ENCODE measurements around the gene BMP6.

DNA sequence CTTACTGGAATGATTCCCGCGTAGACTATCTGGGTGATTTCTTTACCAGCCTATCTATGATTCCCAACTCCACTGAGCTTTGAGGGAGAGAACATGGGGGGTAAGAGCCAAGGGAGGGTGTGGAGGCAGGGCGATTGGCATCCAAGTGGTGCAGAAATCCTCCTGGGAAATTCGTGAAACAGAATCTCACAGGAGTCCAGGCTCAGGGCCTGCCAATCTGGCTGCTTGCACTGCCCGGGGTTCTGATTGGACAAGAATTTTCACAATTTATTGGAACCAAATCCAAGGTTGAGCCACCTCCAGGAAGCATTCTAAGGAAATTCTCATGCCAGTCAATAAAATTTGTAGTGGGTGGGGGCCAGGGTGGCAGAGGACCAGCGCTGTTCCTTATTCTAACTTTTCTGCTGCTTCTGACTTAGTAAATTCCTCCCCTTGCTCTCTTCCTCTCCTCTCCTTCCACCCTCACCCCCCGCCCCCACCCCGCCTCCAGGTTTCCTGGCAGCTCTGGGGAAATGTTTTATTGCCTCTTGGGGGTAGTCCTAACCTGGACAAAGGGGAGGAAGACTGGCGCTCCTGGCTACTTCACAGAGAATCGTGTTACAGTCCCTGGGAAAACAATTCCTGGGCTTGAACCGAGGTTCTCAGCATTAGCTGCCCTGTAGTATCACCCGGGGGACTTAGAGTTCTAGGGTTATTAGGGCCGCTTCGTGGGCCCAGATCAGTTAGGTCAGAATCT lies 3.1 kb downstream of the BMP6 start:
- no peak for TF ChIP-seq CTCF (IDR thresholded peaks at IDR 0.05; ENCODE audit: extremely low read depth in 1 of 2, insufficient read depth in 1 of 2, low read depth in 1 of 2, low read length in 2 of 2)
- TF ChIP-seq JUN (IDR thresholded peaks at IDR 0.05; ENCODE audit: borderline replicate concordance, insufficient read depth, insufficient read length, low read depth): no peak
- no peak for TF ChIP-seq EZH2 (IDR thresholded peaks at IDR 0.05; ENCODE audit: borderline replicate concordance, low read depth, low read length, severe bottlenecking)
- TF ChIP-seq, protein P1, sequence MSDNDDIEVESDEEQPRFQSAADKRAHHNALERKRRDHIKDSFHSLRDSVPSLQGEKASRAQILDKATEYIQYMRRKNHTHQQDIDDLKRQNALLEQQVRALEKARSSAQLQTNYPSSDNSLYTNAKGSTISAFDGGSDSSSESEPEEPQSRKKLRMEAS (IDR thresholded peaks at IDR 0.05; ENCODE audit: insufficient read depth, insufficient read length): no peak
- no peak for TF ChIP-seq POLR2AphosphoS5 (IDR thresholded peaks at IDR 0.05; ENCODE audit: insufficient read depth, low read depth, low read length)
- TF ChIP-seq POLR2A (IDR thresholded peaks at IDR 0.05; ENCODE audit: low read depth, low read length): no peak
- TF ChIP-seq GATA2 (IDR thresholded peaks at IDR 0.05; ENCODE audit: insufficient read depth, insufficient read length, low read depth, low read length): no peak

All from endothelial cell of umbilical vein (primary cell).